GM19397 (cell line): ENCODE data around the gene TMEM30A.

Experiments
- ATAC-seq: cut with Tn5 transposase; IDR thresholded peaks from one replicate; pipeline ENCODE4 v1.9.1; 2021; ENCODE audit warnings: mild to moderate bottlenecking, moderate library complexity; ENCODE audit not compliant: unreplicated experiment

The TMEM30A gene

DNA sequence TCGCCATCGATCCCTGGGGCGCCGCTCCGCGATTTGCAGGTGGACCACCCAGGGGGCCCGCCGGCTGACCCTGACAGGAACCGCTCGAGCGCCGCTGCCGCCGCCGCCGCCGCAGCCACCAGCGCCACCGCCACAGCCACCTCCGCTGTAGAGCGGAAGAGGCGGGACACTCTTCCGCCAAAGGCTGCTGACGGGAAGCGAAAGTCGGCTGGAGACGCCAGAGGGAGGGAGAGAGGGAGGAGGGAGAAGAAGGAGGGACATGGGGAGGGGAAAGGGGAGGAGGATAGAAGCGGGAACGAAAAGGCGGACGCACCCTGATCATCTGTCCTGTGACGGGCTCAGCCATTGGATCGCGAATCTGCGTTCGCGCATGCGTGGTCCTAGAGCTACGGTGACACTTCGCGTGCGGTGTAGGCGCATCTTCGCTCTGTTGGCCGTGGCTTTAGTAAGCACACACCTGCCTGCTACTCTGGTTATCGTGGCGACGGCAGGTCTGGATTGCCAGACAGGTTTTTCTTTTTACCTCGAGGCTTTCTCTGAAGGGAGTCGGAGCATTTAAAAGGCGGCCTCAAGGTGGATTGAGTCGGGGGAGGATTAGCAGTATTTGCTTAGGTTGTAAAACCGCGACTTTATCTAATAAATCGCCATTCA, at the start of gene TMEM30A:
Gene TMEM30A, minus strand, starts transcription at position 161 of the 651 bp plus-strand sequence. Its CDS starts 154 bp downstream, at position 7.
- ATAC-seq: peak; percentile 92

GRCh38 chr6:75333676-75334200, 49.1 kb upstream of the TMEM30A start:
- no peak for ATAC-seq

DNA sequence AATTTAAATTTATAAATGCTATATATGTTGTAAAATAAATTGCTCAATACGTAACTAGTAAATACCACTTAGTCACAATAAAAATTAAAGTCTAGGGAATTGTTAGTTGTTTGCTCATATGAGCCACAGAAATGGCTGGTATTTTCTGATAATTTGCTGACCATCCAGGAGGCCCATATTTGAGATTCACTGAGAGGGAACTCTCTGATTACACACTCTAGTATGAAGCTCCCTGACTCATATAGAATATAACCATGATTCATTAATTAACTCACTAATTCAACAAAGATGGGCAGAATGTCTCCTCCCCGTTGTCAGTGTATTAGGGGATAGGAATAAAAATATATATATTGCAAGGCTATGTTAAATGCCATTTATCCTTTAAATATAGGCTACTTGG, 46.6 kb upstream of the TMEM30A start:
- ATAC-seq: no peak

DNA sequence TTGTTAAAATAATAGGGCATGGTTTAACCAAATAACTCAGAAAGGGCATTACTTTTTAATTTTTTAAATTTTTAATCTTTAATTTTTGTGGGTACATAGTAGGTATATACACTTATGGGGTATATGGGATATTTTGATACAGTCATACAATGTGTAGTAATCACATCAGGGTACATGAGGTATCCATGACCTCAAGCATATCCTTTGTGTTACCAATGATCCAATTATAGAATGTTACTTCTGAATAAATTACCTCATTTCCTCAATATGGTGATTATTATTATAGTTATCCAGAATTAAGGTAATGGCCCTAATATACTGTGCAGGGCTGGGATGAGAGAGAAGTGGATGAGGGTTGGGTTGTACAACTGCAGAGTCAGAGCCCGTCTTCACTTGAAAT, 45.1 kb upstream of the TMEM30A start:
- no peak for ATAC-seq

DNA sequence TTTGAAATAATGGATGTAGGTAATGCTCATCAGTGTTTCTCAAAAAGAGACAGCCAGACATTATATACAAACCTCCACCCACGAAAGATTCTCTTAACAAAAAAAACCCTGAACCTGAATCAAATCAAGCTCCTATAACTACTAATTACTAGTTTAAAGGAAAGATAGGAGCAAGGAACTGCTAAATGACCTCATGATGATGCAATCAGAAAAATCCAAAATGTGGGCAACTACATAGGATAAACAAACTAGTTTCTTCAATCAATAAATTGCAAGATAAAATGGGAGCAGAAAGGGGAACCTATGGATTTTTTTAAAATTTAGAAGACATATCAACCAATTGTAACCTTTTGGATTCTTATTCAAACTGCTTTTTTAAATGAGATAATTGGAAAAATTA, 43.2 kb upstream of the TMEM30A start:
- ATAC-seq: no peak

GRCh38 chr6:75326557-75327258, 42.1 kb upstream of the TMEM30A start:
- no peak for ATAC-seq

- ATAC-seq: no peak
These were observed 34.3 kb upstream of the TMEM30A start for GRCh38 chr6:75318900-75319299.

DNA sequence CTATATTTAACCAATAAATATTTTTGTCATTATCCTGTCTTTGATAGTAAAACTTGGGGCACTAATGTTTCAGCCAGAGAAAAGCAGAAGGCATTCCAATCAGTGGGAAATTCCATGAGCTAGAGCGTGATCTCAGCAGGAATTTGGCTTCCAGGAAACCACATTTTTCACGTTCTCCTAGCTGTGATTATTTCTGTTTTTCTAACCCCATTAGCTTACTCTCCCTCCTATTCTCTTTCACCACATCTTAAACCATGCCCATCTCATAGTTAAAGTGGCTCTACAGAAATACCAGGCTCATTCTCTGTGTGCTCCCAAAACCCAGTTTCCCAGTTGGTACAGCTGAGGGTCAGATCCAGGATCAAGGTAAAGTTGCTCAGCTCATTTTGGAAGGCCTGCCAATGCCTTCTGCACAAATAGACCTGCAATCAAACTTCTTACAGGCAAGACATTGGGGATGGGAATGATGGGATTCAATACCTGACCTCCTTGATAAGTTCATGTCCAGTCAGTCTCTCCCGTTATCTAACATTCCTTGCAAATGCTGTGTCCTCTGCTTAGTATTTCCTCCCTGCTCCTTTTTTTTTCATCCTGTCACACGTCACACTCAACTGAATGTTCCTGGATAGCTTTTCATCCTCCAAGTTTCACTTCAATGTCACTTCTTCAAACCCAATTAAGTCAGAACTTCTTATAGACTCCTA, 33.1 kb upstream of the TMEM30A start:
- ATAC-seq: no peak

DNA sequence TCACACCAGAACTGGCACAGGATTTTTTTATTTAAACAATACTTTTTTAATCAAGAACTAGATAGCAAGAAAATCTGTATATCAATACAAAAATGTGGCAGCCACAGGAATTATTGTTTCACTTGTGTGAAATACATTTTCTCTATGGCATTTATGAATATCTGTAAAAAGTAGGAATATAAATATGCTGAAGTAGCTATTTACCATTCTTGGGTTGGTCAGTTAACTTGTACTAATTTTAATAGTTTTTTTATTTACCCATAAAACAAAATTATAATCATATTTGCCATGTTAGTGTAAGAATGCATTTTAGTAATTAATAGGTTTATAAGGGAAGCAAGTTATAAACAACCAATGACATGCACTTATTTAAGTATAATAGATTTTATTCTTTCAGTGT, 31.4 kb upstream of the TMEM30A start:
- ATAC-seq: no peak

DNA sequence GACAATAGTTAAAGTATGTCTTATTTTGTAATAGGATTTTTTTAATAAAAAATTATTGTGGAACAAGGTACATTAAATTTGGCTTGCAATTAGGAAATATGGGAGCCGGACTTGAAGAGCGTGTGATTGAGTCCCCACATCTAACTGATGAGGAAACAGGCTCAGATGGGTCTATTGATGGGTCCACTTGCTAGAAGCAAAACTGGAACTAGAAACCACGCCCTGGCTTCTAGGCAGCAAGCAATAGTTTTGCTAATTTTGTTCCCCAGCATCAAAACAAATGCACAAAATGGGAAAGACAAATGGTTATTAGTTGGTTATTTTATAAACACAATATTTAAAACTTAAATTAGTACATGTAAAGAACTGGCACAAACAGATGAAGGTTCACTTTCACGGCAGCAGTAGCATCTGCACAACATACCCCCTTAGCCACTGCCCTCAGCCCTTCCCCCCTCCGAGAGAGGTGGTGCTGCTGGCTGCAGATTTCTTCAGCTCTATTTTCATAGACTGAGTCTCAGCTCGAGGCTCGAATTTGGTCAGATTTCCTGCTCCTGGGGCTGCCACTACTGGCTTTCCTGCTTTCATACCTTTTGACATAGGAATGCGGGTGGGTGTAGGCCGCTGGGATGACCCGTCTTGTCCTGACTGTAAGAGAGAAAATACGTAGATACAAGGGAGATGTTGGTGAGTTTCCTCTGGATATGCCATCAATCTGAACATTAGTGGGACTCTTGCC, 23.8 kb upstream of the TMEM30A start:
- ATAC-seq: no peak

GRCh38 chr6:75307364-75308004, 22.9 kb upstream of the TMEM30A start:
- no peak for ATAC-seq

DNA sequence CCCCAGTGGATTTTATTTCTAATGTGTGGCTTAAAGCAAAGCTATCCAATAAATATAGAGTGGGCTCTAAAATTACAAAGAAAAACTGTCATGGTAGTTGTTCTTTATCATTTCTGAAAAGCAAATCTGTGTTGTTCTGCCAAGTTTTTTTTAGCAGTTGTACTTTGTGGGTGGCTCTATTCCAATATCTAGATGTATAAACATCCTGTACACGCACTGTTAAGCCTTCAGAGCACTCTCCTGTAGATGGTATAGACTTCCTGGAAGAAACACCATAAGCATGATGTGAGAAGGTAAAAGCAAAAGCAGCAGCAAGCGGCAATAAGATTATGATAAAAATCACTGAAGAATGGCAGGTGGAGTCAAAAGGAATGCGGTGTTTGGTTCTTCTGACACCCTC, 21.5 kb upstream of the TMEM30A start:
- no peak for ATAC-seq

DNA sequence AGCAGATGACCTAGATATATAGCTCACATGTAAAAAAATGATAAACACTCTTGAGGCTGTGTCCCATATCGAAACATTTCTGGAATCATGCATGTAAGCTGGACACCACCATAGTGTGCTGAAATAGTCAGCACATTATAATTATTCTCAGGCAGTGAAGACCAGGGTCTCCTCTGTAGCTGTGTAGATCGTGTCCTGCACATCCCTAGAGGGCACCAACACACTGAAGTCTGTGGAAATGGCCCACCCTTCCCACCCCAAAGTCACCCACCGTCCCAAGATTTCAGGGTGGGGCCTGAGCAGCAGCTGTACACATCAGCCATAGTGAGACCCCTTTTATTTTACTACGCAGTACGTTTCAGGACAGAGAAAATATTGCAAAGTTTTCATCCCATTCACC, 21.0 kb upstream of the TMEM30A start:
- no peak for ATAC-seq

DNA sequence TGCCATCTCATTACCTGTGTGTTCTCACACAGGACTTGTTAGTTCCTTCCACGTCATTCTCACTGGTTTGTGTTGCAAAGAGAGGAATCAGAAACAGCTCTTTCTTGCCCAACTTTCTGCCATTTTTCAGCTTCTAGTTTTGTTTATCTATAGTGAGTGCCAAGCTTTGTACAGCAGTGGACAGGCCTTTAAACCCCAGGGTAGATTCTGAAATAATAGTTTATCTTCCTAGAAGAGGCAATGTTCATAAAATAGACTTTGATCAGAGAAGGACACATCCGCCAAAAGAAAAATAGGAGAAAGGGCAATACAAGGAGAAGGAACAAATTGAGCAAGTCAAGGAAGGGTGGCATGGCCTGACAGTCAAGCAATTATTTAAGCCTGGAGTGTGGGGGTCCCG, 17.7 kb upstream of the TMEM30A start:
- ATAC-seq: no peak

- ATAC-seq: no peak
These were observed 16.9 kb upstream of the TMEM30A start for GRCh38 chr6:75301537-75301936.

DNA sequence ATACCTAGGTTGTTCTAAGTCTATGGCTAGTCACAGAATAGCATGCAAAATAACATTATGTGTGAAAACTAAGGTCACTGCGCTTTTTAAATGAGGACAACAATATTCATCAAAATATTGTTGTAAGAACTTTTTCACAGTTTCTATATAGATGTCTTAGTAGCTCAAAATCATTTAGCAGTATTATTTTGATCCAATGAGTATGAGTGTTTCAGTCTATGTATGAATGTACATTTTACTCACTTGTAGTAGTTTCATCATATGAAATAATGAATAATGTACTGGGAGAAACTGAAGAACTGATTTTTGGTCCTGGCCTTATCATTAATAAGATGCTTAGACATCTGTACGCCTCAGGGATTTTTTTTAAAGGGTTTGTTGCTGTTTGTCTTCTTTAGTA, 16.5 kb upstream of the TMEM30A start:
- no peak for ATAC-seq

GRCh38 chr6:75300531-75300855, 15.9 kb upstream of the TMEM30A start:
- ATAC-seq: no peak

- ATAC-seq: no peak
These were observed 15.4 kb upstream of the TMEM30A start for GRCh38 chr6:75299801-75300530.

DNA sequence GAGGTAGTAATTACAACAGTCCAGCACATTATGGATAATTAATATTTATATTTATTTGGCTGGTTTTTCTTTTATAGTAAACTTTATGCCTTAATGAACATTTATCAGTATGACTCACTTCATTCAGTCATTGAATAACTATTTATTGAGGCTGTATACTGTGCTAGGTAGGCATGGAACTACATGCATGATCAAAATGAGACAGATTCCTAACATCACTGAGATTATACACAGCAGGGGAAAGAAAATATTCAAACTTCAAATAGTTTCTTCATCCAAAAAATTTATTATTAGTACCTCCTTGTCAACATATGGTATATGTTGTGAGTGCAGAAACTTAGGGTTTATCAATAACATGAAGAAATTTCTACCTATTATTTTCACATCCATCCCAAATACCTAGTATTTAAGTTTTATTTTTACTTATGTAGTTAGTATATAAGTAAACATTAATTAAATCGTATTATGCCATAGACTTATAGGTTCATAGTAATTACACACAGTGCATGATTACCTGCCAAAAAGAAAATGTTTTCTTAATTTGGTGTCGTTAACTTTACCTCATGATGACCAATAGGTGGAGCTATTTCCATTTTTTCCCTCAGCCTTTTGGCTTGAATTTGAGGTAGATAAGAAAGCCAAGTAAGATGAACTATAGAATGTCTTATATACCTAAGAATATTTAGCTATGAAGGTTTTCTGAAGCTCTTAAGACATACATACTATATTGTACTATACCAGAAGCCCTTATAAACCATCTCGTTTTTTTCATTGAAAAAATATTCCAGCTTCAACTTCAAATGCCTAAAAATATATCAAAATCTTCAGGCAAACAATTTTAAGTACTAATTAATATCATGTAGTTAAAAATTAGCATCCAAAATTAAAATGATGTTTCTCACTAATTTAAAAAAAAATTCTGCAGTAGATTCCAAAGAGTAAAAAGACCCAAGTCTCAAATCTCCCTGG, 12.5 kb upstream of the TMEM30A start:
- no peak for ATAC-seq
